ENCODE measurements around the gene LALBA. TPM values are rescaled to one million over a fixed set of nuclear protein-coding genes. Genes with fewer than 3 reads are reported as not detected.
"Not testable (repeated sequence)": the region's sequence is repeated elsewhere in the genome, so short reads cannot be mapped to it uniquely, and the experiment has no call there.

LALBA gene
- total RNA-seq, 1 donor from 2014 or later, result not detected

- DNase-seq (ENCODE audit: low read depth), result no peak
Measured at GRCh38 chr12:48527891-48528670, 41.8 kb downstream of the LALBA start.

DNA sequence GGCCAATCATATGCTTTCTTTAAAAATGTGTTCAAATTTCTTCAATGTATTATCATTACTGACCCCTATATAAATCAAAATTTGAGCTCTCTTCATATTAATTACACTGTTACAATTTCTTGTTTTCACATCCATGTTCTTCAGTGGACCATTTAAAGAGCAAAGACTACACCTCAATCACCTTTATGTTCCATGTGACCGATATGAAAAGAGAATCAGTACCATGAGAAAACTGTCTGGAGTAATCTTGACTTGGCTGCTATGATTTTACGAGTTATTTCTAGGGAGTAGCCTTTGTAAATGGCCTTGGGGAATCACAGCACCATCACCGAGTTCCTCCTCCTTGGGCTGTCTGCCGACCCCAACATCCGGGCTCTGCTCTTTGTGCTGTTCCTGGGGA, 44.5 kb downstream of the LALBA start, which contains the start of gene OR8S1:
Gene OR8S1, plus strand, starts transcription at position 301 of the 400 bp plus-strand sequence. Its CDS starts 0 bp downstream, at position 301.
- no peak for DNase-seq (ENCODE audit: low read depth)

DNA sequence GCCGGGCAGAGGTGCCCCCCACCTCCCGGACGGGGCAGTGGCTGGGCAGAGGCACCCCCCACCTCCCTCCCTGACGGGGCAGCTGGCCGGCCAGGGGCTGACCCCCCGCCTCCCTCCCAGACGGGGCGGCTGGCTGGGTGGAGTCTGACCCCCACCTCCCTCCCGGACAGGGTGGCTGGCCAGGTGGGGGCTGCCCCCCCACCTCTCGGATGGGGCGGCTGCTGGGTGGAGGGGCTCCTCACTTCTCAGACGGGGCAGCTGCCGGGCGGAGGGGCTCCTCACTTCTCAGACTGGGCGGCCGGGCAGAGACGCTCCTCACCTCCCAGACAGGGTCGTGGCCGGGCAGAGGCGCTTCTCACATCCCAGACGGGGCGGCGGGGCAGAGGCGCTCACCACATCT, 49.5 kb downstream of the LALBA start:
- DNase-seq (ENCODE audit: low read depth), result not testable (repeated sequence)

Other genes with a start within 250 kb of the LALBA start
- gene ZNF641, start 219.1 kb downstream of the LALBA start, total RNA-seq, result 11.1 and 14.3 TPM in 2 replicates
- gene ANP32D, start 97.5 kb downstream of the LALBA start, total RNA-seq, result not detected in 2 replicates
- not detected in 2 replicates for gene C12orf54, start 87.5 kb downstream of the LALBA start, total RNA-seq
- gene OR8S1, start 44.4 kb downstream of the LALBA start, total RNA-seq, result not detected in 2 replicates
- gene KANSL2, start 112.2 kb upstream of the LALBA start, total RNA-seq, result 61.7 and 69.8 TPM in 2 replicates
- 22.6 and 36.4 TPM in 2 replicates for gene CCNT1, start 146.7 kb upstream of the LALBA start, total RNA-seq
- gene ADCY6, start 219.0 kb upstream of the LALBA start, total RNA-seq, result 23.1 and 83.9 TPM in 2 replicates
- 20.7 and 31.1 TPM in 2 replicates for gene CACNB3, start 248.4 kb upstream of the LALBA start, total RNA-seq